PC-3 (cell line): Measurements from ENCODE around the gene PPP1R2. TPM values are rescaled to one million over a fixed set of nuclear protein-coding genes. Genes with fewer than 3 reads are reported as not detected.

Experiments used
- ATAC-seq: fragments of 200-7000 bp; cut with Tn5 transposase; 2 replicates; pipeline ENCODE4 v1.9.1; 2020; ENCODE audit warnings: mild to moderate bottlenecking, moderate library complexity
- BruUV-seq: library from RNA; stranded (reverse); fragments of 400-500 nt; replicated peaks from 2 replicates; lab custom pipeline; 2021; lab: Mats Ljungman, UMichigan
- CTCF ChIA-PET: fragments of 300-600 bp; sonication (Branson Sonifier 250); formaldehyde crosslinking; loops from one replicate; lab custom pipeline; 2022; ENCODE audit warnings: antibody characterized with exemption; lab: Charles Lee
- POLR2A ChIA-PET: fragments of 300-600 bp; sonication (Branson Sonifier 250); formaldehyde crosslinking; loops from one replicate; lab custom pipeline; 2022; ENCODE audit warnings: antibody characterized with exemption; ENCODE audit not compliant: unreplicated experiment; lab: Charles Lee
- DNase-seq: peaks from one replicate; pipeline ENCODE4 v3.0.0-alpha.2; 2015
- H2AFZ ChIP-seq: fragments of 300-600 bp; sonication (generic); 2 replicates; pipeline ENCODE4 v1.6.0; 2016; ENCODE audit warnings: antibody characterized with exemption, low read length
- H3F3A ChIP-seq: fragments of 300-600 bp; sonication (generic); one replicate; pipeline ENCODE4 v1.6.0; 2017; ENCODE audit warnings: antibody characterized with exemption, low read length, control low read depth, mild to moderate bottlenecking; ENCODE audit not compliant: unreplicated experiment
- H3K27ac ChIP-seq: fragments of 300-600 bp; sonication (generic); 2 replicates; pipeline ENCODE4 v1.5.1; 2016; ENCODE audit warnings: mild to moderate bottlenecking, low read length
- H3K27me3 ChIP-seq: fragments of 300-600 bp; sonication (generic); 2 replicates; pipeline ENCODE4 v1.6.1; 2016; ENCODE audit warnings: low read length, mixed read lengths
- H3K36me3 ChIP-seq: fragments of 300-600 bp; sonication (generic); 2 replicates; pipeline ENCODE4 v1.6.1; 2016; ENCODE audit warnings: low read depth, mixed run types, low read length, mixed read lengths
- H3K4me1 ChIP-seq: fragments of 300-600 bp; sonication (generic); 2 replicates; pipeline ENCODE4 v1.5.1; 2016; ENCODE audit warnings: low read length; ENCODE audit not compliant: insufficient read depth
- H3K4me2 ChIP-seq: fragments of 300-600 bp; sonication (generic); 2 replicates; pipeline ENCODE4 v1.6.0; 2016; ENCODE audit warnings: low read length
- H3K4me3 ChIP-seq: fragments of 300-600 bp; sonication (generic); 2 replicates; pipeline ENCODE4 v1.5.1; 2016; ENCODE audit warnings: mild to moderate bottlenecking, low read length, mixed read lengths
- H3K79me2 ChIP-seq: fragments of 300-600 bp; sonication (generic); 2 replicates; pipeline ENCODE4 v1.6.1; 2017; ENCODE audit warnings: low read length, mixed read lengths
- H3K9ac ChIP-seq: fragments of 300-600 bp; sonication (generic); 2 replicates; pipeline ENCODE4 v1.6.0; 2016; ENCODE audit warnings: mild to moderate bottlenecking, low read length
- H3K9me2 ChIP-seq: fragments of 300-600 bp; sonication (generic); replicated peaks from 2 replicates; pipeline ENCODE4 v1.6.1; 2016; ENCODE audit warnings: mixed run types, low read length, mixed read lengths
- H3K9me3 ChIP-seq: fragments of 300-600 bp; sonication (generic); 2 replicates; pipeline ENCODE4 v1.6.1; 2016; ENCODE audit warnings: low read length, mixed read lengths
- H4K20me1 ChIP-seq: fragments of 300-600 bp; sonication (generic); 2 replicates; pipeline ENCODE4 v1.6.1; 2016; ENCODE audit warnings: low read length, mixed read lengths
- EZH2 ChIP-seq: fragments of 300-600 bp; sonication (generic); IDR thresholded peaks from one replicate; pipeline ENCODE4 v1.6.1; 2017; ENCODE audit warnings: antibody characterized with exemption, mild to moderate bottlenecking, low read length; ENCODE audit not compliant: unreplicated experiment
- EZH2phosphoT487 ChIP-seq: fragments of 300-600 bp; sonication (generic); IDR thresholded peaks from 2 replicates; pipeline ENCODE4 v1.6.1; 2018; ENCODE audit warnings: mild to moderate bottlenecking, antibody characterized with exemption, low read length, borderline replicate concordance
- intact Hi-C: fragments of 100-400 bp; cut with micrococcal nuclease; formaldehyde crosslinking; loops from 2 replicates; pipeline ENCODE4 v1.9.0; 2023
- total RNA-seq: library from RNA; depleted of rRNA; stranded (reverse); fragments of >200 nt; gene quantifications from 2 replicates; pipeline ENCODE4 v1.2.3, GENCODE V29; 2014
- TF ChIP-seq, protein P1 (sequence below): fragments of 300-600 bp; sonication (generic); conservative IDR thresholded peaks from 2 replicates; pipeline ENCODE4 v1.5.1; 2017; ENCODE audit warnings: antibody characterized with exemption, low read depth, mild to moderate bottlenecking, low read length

Gene PPP1R2
- total RNA-seq, 1 experiment from 2014 or later: 132 TPM

DNA sequence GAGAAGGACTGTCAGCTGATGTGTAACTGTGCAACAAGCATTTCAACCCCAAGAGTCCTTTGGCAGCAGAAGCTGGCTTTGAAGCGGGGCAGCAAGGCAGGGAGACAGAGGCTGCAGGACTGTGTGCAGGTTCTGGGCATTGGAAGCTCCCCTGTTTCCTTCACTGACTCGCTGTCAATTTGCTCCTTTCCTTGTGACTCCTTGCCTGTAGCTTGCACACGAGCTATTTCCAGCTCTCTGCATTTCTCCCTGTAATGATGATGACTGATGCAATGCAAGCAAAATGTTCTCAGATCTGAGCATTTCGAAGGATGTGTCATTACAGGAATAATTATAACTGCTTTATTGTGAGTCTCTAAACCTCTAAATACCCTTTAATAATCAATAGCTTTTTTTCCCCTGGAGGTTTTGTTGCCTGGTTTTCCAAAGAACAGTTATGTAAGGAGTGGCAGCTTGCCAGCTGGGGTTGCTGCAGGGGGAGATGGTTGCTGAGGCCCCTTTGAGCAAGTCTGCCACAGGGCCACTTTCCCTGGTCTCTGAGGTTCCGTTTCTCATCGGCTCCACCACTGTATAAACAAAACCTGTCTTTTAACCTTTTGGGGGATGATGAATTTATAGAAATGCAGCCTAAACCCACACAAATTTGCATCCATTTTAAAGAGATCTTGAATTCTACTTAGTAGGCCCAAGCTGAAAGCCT is 37.8 kb upstream of the PPP1R2 start:
- POLR2A ChIA-PET: no interaction called here
- TF ChIP-seq, protein P1, sequence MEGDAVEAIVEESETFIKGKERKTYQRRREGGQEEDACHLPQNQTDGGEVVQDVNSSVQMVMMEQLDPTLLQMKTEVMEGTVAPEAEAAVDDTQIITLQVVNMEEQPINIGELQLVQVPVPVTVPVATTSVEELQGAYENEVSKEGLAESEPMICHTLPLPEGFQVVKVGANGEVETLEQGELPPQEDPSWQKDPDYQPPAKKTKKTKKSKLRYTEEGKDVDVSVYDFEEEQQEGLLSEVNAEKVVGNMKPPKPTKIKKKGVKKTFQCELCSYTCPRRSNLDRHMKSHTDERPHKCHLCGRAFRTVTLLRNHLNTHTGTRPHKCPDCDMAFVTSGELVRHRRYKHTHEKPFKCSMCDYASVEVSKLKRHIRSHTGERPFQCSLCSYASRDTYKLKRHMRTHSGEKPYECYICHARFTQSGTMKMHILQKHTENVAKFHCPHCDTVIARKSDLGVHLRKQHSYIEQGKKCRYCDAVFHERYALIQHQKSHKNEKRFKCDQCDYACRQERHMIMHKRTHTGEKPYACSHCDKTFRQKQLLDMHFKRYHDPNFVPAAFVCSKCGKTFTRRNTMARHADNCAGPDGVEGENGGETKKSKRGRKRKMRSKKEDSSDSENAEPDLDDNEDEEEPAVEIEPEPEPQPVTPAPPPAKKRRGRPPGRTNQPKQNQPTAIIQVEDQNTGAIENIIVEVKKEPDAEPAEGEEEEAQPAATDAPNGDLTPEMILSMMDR: no peak
- TF ChIP-seq EZH2 (no peak), EZH2phosphoT487 (no peak)
- no peaks in the 10 kb centered on the region for H3K79me2 ChIP-seq
- H3K27ac ChIP-seq: no peak overlapping the region
- H3K27me3 ChIP-seq: no peaks in the 10 kb centered on the region
- CTCF ChIA-PET: no interaction called here
- DNase-seq (no peak), ATAC-seq (peak; percentile 8; the same call in 1 of the 2 replicates)
- H3K9ac ChIP-seq: no peak overlapping the region
- H3F3A ChIP-seq: no peaks in the 10 kb centered on the region
- intact Hi-C loops: no loop called here
- no peaks in the 10 kb centered on the region for H4K20me1 ChIP-seq
- H2AFZ ChIP-seq: no peak overlapping the region
- no TSS peak for BruUV-seq
- H3K36me3 ChIP-seq: no peaks in the 10 kb centered on the region
- H3K9me2 ChIP-seq: no peaks in the 10 kb centered on the region
- peaks cover 11% of the 10 kb centered on the region; the same call in 1 of the 2 replicates for H3K4me1 ChIP-seq
- no peaks in the 10 kb centered on the region for H3K9me3 ChIP-seq
- H3K4me2 ChIP-seq: no peak overlapping the region
- H3K4me3 ChIP-seq: no peak overlapping the region

DNA sequence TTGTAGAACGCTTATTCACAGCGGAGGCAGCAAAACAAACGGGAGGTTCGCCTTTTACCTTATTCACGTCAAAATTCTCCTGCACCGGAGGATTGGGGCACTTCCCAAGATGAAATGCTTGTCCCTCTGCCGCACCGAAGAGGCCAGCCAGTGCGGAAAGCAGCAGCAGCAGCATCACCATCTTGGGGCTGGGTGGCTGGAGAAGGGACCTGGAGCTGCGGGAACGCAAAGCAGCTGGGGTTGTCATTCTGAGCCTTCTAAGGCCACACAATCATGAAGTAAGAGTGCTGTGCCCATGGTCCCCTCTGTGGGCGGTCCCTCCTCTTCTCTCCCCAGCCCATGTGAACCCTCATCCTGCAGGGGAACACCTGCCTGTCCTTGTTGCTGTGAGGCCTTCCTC is 36.2 kb upstream of the PPP1R2 start:
- Histone ChIP-seq H3K4me1 (peaks cover 10% of the 10 kb centered on the region; the same call in 1 of the 2 replicates), H3K79me2 (no peaks in the 10 kb centered on the region), H3K9ac (no peak overlapping the region), H3K27ac (no peak overlapping the region), H3K4me2 (no peak overlapping the region), H3F3A (no peaks in the 10 kb centered on the region), H3K4me3 (no peak overlapping the region), H3K9me3 (no peaks in the 10 kb centered on the region), H3K27me3 (no peaks in the 10 kb centered on the region), H2AFZ (no peak overlapping the region), H4K20me1 (no peaks in the 10 kb centered on the region), H3K9me2 (no peaks in the 10 kb centered on the region), H3K36me3 (no peaks in the 10 kb centered on the region)
- no peak for DNase-seq
- no peak for TF ChIP-seq EZH2
- TF ChIP-seq, protein P1: no peak
- no peak for TF ChIP-seq EZH2phosphoT487
- no peak for ATAC-seq
- POLR2A ChIA-PET: no interaction called here
- no TSS peak for BruUV-seq
- CTCF ChIA-PET: no interaction called here
- intact Hi-C loops: no loop called here

DNA sequence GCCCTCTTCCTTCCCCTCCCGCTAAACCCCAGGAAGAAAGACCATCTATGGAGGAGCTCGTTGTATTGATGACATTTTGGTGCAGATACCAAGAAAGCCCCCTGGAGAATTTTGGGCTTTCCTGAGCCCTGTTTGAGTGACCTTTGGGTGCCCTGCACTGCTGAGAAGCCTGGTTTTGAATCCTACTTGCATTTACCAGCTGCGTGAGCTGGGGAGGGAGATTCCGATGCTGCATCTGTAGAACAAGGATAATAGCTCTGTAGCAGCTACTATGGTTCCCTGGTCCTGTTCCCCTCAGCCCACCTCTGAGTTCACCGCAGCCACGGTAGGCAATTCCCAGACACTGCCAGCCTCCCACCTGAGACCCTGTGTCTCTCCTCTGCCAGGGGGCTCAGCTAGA is 35.4 kb upstream of the PPP1R2 start:
- H3F3A ChIP-seq: no peaks in the 10 kb centered on the region
- ChIA-PET POLR2A (no interaction called here), CTCF (no interaction called here)
- no peaks in the 10 kb centered on the region for H3K36me3 ChIP-seq
- no peaks in the 10 kb centered on the region for H3K9me3 ChIP-seq
- H3K4me3 ChIP-seq: no peak overlapping the region
- no peak for ATAC-seq
- no peak overlapping the region for H3K9ac ChIP-seq
- no peaks in the 10 kb centered on the region for H4K20me1 ChIP-seq
- H3K27me3 ChIP-seq: no peaks in the 10 kb centered on the region
- no peak for TF ChIP-seq EZH2phosphoT487
- TF ChIP-seq, protein P1: no peak
- TF ChIP-seq EZH2: no peak
- no peak overlapping the region for H3K4me2 ChIP-seq
- H2AFZ ChIP-seq: no peak overlapping the region
- intact Hi-C loops: no loop called here
- peaks cover 3% of the 10 kb centered on the region; the same call in 1 of the 2 replicates for H3K4me1 ChIP-seq
- no TSS peak for BruUV-seq
- no peak overlapping the region for H3K27ac ChIP-seq
- H3K9me2 ChIP-seq: no peaks in the 10 kb centered on the region
- no peaks in the 10 kb centered on the region for H3K79me2 ChIP-seq
- no peak for DNase-seq
